SK-N-SH (cell line): ENCODE results near the gene FBXW8. TPM values are rescaled to one million over a fixed set of nuclear protein-coding genes. Genes with fewer than 3 reads are reported as not detected.

Experiments used
- CTCF ChIA-PET: fragments of 300-600, 350-600 bp; formaldehyde crosslinking; extraction: SDS; loops from one replicate; lab custom pipeline; 2021; lab: Yijun Ruan, JAX
- POLR2A ChIA-PET: fragments of 350-600 bp; sonication (Branson Sonifier 250); formaldehyde crosslinking; extraction: SDS; loops from one replicate; lab custom pipeline; 2020; ENCODE audit warnings: antibody characterized with exemption, inconsistent platforms; lab: Yijun Ruan, JAX
- DNase-seq: peaks from one replicate; pipeline ENCODE4 v3.0.0; 2012
- H2AFZ ChIP-seq: fragments of 200-600 bp; sonication (generic); 2 replicates; pipeline ENCODE4 v1.8.1; 2016; ENCODE audit warnings: antibody characterized with exemption, mild to moderate bottlenecking, low read depth
- H3F3A ChIP-seq: fragments of 200-600 bp; sonication (generic); replicated peaks from 2 replicates; pipeline ENCODE3; 2016; ENCODE audit warnings: antibody characterized with exemption, mild to moderate bottlenecking; ENCODE audit not compliant: insufficient read depth
- H3K27ac ChIP-seq, 2 experiments: fragments of 200-500 bp in 1 of 2; fragments of 200-600 bp in 1 of 2; sonication (Bioruptor generic) in 1 of 2; sonication (generic), shearing (Covaris generic) in 1 of 2; 2 replicates each; pipeline versions ENCODE4 v1.5.1 to v1.6.1; 2014 to 2016; ENCODE audit warnings: low read depth in 2 of 2, inconsistent platforms in 1 of 2, low read length in 1 of 2, mild to moderate bottlenecking in 1 of 2, mixed read lengths in 1 of 2
- H3K27me3 ChIP-seq: fragments of 200-600 bp; sonication (generic), shearing (Covaris generic); 2 replicates; pipeline ENCODE4 v1.6.1; 2016; ENCODE audit warnings: mixed run types; ENCODE audit not compliant: insufficient read depth
- H3K36me3 ChIP-seq, 2 experiments: fragments of 200-500 bp in 1 of 2; fragments of 200-600 bp in 1 of 2; sonication (Bioruptor generic) in 1 of 2; sonication (generic) in 1 of 2; replicated peaks in 1 of 2; 2 replicates each; pipeline versions ENCODE3 to v1.5.1; 2014 to 2016; ENCODE audit warnings: low read length in 1 of 2, mild to moderate bottlenecking in 1 of 2; ENCODE audit not compliant: insufficient read depth in 2 of 2, control insufficient read depth in 1 of 2
- H3K4me1 ChIP-seq, 2 experiments: fragments of 200-500 bp in 1 of 2; fragments of 200-600 bp in 1 of 2; sonication (Bioruptor generic) in 1 of 2; sonication (generic), shearing (Covaris generic) in 1 of 2; 2 replicates each; pipeline versions ENCODE4 v1.5.1 to v1.6.1; 2014 to 2016; ENCODE audit warnings: low read depth in 1 of 2, low read length in 1 of 2, mixed run types in 1 of 2; ENCODE audit not compliant: insufficient read depth in 2 of 2, control insufficient read depth in 1 of 2
- H3K4me2 ChIP-seq: fragments of 200-600 bp; sonication (generic), shearing (Covaris generic); 2 replicates; pipeline ENCODE4 v1.6.1; 2017; ENCODE audit warnings: mixed run types
- H3K4me3 ChIP-seq, 2 experiments: fragments of 200-500 bp in 1 of 2; fragments of 200-600 bp in 1 of 2; sonication (Bioruptor generic) in 1 of 2; sonication (generic), shearing (Covaris generic) in 1 of 2; 2 replicates each; pipeline versions ENCODE4 v1.5.1 to v1.8.1; 2014 to 2016; ENCODE audit warnings: low read depth in 2 of 2, inconsistent platforms in 1 of 2, low read length in 1 of 2, mild to moderate bottlenecking in 1 of 2, mixed read lengths in 1 of 2, moderate library complexity in 1 of 2
- H3K79me2 ChIP-seq: fragments of 200-600 bp; sonication (generic); 2 replicates; pipeline ENCODE4 v1.8.1; 2017; ENCODE audit warnings: mild to moderate bottlenecking; ENCODE audit not compliant: insufficient read depth
- H3K9ac ChIP-seq: fragments of 200-600 bp; sonication (generic); 2 replicates; pipeline ENCODE4 v1.6.1; 2017; ENCODE audit warnings: mixed run types
- H3K9me2 ChIP-seq: fragments of 200-600 bp; sonication (generic); 2 replicates; pipeline ENCODE4 v1.6.1; 2017; ENCODE audit warnings: mixed run types
- H3K9me3 ChIP-seq: fragments of 200-600 bp; sonication (generic); 2 replicates; pipeline ENCODE4 v1.6.1; 2017; ENCODE audit warnings: mixed run types, mild to moderate bottlenecking, moderate library complexity
- H4K20me1 ChIP-seq: fragments of 200-600 bp; sonication (generic); 2 replicates; pipeline ENCODE4 v1.6.1; 2017; ENCODE audit warnings: mild to moderate bottlenecking, mixed run types; ENCODE audit not compliant: insufficient read depth
- FOXM1 ChIP-seq: IDR thresholded peaks from 2 replicates; pipeline ENCODE4 v1.4.0; 2012; ENCODE audit warnings: low read depth, mild to moderate bottlenecking
- GABPA ChIP-seq: IDR thresholded peaks from 2 replicates; pipeline ENCODE4 v1.4.0; 2012; ENCODE audit warnings: low read depth, mild to moderate bottlenecking
- IRF3 ChIP-seq: fragments of 150-350 bp; IDR thresholded peaks from 2 replicates; pipeline ENCODE4 v1.6.1; 2016; ENCODE audit warnings: mild to moderate bottlenecking, low read depth, low read length
- NRF1 ChIP-seq: IDR thresholded peaks from 2 replicates; pipeline ENCODE4 v1.6.1; 2012; ENCODE audit warnings: low read depth, mild to moderate bottlenecking, low read length
- PBX3 ChIP-seq: IDR thresholded peaks from 2 replicates; pipeline ENCODE4; 2012
- RFX5 ChIP-seq: IDR thresholded peaks from 2 replicates; pipeline ENCODE4 v1.6.1; 2012; ENCODE audit warnings: mild to moderate bottlenecking, improper control_type of control experiment, low read length
- SIN3A ChIP-seq: IDR thresholded peaks from 2 replicates; pipeline ENCODE4 v1.6.1; 2012; ENCODE audit warnings: low read depth, mild to moderate bottlenecking, low read length, moderate library complexity, borderline replicate concordance
- SMC3 ChIP-seq: IDR thresholded peaks from 2 replicates; pipeline ENCODE4 v1.6.1; 2012; ENCODE audit warnings: low read depth, low read length, improper control_type of control experiment
- USF1 ChIP-seq: IDR thresholded peaks from 2 replicates; pipeline ENCODE4 v1.4.0; 2012; ENCODE audit warnings: low read depth, borderline replicate concordance
- WGBS: methylation state at CpG from one replicate; pipeline ENCODE4 v1.1.6; 2017; ENCODE audit warnings: low lambda C conversion rate; 5-methylcytosine and 5-hydroxymethylcytosine counted together
- polyA plus RNA-seq, 3 experiments: library from polyadenylated mRNA; depleted of rRNA; stranded (reverse); fragments of >200 nt; gene quantifications; 2 replicates each; pipeline ENCODE4 v1.2.3, GENCODE V29; 2012

The FBXW8 gene
- polyA plus RNA-seq, 1 of the 3 experiments (the other 2 are of a cell fraction), result 15.6 TPM

GRCh38 chr12:117003883-117004404, 93.2 kb downstream of the FBXW8 start (continued):
- no peak for TF ChIP-seq USF1
- TF ChIP-seq SIN3A, result no peak

DNA sequence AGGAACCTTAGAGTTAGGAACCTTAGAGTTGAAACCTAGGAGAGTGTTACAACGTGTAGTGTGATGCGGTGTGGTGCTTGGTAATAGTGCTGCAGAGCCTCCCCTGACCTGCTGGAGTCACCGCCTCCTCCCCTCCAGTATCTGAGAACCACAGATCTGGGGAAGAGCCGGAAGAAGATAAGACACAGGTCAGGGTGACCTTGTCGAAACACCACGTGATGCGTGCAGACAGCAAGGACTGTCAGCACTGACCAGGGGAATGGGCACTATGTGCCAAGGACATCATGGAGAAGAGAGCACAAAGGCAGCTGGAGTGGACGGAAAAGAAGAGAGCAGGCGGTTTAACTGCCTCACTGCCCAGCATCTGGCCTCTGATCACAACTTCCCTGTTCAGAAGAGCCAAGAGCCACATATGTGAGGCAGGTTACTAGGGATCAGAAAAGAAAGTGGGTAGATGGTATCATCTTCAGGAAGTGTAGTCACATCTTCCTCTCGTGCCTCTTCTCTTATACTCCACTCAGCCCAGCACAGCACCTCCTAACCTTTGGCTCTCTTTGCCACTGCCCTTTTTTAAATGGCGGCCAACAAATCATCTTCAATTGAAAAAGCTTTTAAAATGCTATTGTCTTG, 94.8 kb downstream of the FBXW8 start:
- ChIA-PET CTCF (no interaction called here), POLR2A (no interaction called here)
- Histone ChIP-seq H3K9me3 (no peaks in the 10 kb centered on the region), H3K36me3 (peaks cover 29 to 84% of the 10 kb centered on the region in 2 experiments), H4K20me1 (no peaks in the 10 kb centered on the region; the same call in 1 of the 2 replicates), H3K4me3 (no peak overlapping the region), H3K4me2 (no peak overlapping the region), H2AFZ (no peak overlapping the region), H3K27me3 (no peaks in the 10 kb centered on the region), H3K4me1 (peaks cover 0 to 14% of the 10 kb centered on the region in 2 experiments; a peak in 1 of 4 replicates), H3K9ac (no peak overlapping the region), H3K9me2 (no peaks in the 10 kb centered on the region), H3F3A (no peaks in the 10 kb centered on the region), H3K79me2 (0 out of 2 replicates have a peak, but pooled peaks cover 11% of the 10 kb centered on the region), H3K27ac (no peak overlapping the region; a peak in 1 of 4 replicates)
- no peak for TF ChIP-seq NRF1
- TF ChIP-seq PBX3, result no peak
- no peak for TF ChIP-seq SMC3
- no peak for DNase-seq
- WGBS, result 96% methylated on average over 11 of the region's 11 CpGs

DNA sequence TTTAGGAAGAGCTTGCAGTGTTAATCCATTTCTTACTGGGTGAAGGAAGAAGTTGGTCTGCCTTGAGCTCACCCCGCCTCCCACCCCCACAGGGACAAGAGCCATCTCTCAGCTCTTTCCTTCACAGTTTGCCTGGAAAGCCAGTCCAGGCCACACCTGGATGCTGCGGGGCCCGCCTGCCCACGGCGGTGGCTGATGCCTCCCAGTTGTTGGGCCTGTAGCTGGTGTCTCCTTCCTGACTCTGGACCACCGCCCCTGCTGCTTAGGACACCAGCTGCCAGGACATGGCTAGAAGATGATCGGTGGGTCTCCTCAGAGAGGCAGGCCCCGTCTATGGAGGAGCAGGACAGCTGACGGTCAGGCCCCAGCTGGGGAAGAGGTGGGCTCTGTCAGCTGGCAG, 95.6 kb downstream of the FBXW8 start:
- no peak for DNase-seq
- no peaks in the 10 kb centered on the region for H3K27me3 ChIP-seq
- H3K4me2 ChIP-seq, result no peak overlapping the region
- TF ChIP-seq IRF3 (no peak), USF1 (no peak), RFX5 (no peak), FOXM1 (no peak), GABPA (no peak)
- H3K9ac ChIP-seq, result no peak overlapping the region
- H4K20me1 ChIP-seq, result no peaks in the 10 kb centered on the region
- no peaks in the 10 kb centered on the region for H3K9me3 ChIP-seq
- peaks cover 0 to 9% of the 10 kb centered on the region in 2 experiments; a peak in 1 of 4 replicates for H3K4me1 ChIP-seq
- no peaks in the 10 kb centered on the region for H3K9me2 ChIP-seq
- POLR2A ChIA-PET, result no interaction called here
- CTCF ChIA-PET, result interaction anchor here (1.0 to 1.2 kb wide), 2 partner anchors 18 to 54 kb away, joined by 3 to 4 read pairs; no protein-coding TSS in a partner anchor
- H3K79me2 ChIP-seq, result 0 out of 2 replicates have a peak, but pooled peaks cover 6% of the 10 kb centered on the region
- H2AFZ ChIP-seq, result no peak overlapping the region
- H3K4me3 ChIP-seq, result no peak overlapping the region
- H3K27ac ChIP-seq, result no peak overlapping the region
- H3K36me3 ChIP-seq, result peaks cover 30 to 84% of the 10 kb centered on the region in 2 experiments
- WGBS, result 99% methylated on average over 8 of the region's 9 CpGs
- no peaks in the 10 kb centered on the region for H3F3A ChIP-seq
